GM18907 (cell line): Measurements from ENCODE around the gene ZNF830.
"Not testable (repeated sequence)": the region's sequence is repeated elsewhere in the genome, so short reads cannot be mapped to it uniquely, and the experiment has no call there.

Experiments used
- ATAC-seq: cut with Tn5 transposase; IDR thresholded peaks from one replicate; pipeline ENCODE4 v1.9.1; 2021; ENCODE audit warnings: mild to moderate bottlenecking, moderate library complexity; ENCODE audit not compliant: unreplicated experiment

The ZNF830 gene

GRCh38 chr17:34961093-34961911 lies at the start of gene ZNF830, which contains the start of gene CCT6B:
Gene ZNF830 (plus strand): TSS chr17:34961540. CDS start chr17:34961567, 27 bp downstream.
Gene CCT6B (minus strand): TSS chr17:34961460. CDS start chr17:34961393, 67 bp downstream.
- peak; percentile 89 for ATAC-seq

GRCh38 chr17:34913001-34913400 lies 48.3 kb upstream of the ZNF830 start:
- ATAC-seq, result no peak

DNA sequence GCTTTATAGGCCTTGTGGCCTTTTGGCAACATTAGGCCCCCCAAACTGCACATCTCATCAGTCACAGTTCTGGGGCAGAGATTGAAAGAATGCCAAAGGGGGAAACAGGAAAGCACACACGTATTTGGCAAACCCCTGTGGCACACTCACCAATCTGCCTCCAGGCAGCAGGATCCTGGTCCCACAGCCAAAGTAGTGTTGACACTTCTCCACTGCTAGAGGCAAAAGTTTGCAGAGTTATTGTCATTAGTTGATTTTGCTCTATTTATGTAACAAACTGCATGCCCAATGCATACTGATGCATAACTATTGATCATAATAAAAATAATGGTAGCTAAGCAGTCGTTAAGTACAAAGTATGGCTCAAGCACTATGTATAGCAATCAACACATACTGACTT lies 45.2 kb upstream of the ZNF830 start:
- no peak for ATAC-seq

GRCh38 chr17:34917381-34917780 lies 44.0 kb upstream of the ZNF830 start:
- no peak for ATAC-seq

- ATAC-seq, result no peak
These were observed 40.7 kb upstream of the ZNF830 start for GRCh38 chr17:34920676-34921075.

DNA sequence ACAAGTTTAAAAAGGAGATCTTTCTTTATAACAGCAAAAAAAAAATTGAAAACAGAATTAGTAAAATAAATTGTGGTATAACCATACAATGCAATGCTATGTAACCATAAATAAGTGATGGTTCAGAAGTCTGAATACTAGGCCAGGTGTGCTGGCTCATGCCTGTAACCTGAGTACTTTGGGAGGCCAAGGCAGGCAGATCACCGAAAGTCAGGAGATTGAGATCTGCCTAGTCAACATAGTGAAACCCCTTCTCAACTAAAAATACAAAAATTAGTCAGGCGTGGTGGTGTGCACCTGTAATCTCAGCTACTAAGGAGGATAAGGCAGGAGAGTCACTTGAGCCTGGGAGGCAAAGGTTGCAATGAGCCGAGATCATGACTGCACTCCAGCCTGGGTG lies 34.7 kb upstream of the ZNF830 start:
- ATAC-seq, result no peak

DNA sequence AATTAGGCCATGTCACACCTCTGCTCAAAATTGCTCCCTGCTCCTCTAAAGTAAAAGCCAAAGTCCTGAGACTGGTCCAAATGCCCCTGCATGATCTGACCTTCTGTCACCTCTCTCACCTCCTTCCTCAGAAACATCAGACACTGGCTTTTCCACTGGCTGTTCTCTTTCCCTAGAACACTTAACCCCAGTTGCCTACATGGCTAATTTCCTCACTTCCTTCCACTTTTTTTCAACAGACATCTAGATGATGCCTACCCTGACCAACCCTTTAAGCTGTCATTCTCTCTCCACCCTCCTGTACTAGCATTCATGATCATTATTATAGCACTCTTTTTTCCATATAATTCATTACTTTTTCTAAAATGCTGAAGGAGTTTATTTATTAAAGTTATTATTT lies 31.1 kb upstream of the ZNF830 start:
- no peak for ATAC-seq

DNA sequence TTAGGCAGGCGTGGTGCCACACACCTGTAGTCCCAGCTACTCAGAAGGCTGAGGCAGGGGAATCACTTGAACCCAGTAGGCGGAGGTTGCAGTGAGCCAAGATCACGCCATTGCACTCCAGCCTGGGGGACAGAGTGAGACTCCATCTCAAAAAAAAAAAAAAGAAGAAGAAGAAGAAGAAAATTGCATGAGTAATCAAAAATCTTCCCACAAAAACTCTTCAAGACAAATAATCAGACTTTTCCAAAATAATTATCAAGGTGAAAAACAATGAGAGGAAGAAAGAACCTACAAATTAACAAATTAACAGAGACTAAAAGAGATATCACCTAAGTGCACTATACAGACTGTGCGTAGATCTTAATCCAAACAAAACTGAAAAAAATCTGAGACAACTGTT lies 10.6 kb upstream of the ZNF830 start:
- not testable (repeated sequence) for ATAC-seq

GRCh38 chr17:34958438-34958837 lies 2.9 kb upstream of the ZNF830 start:
- no peak for ATAC-seq

GRCh38 chr17:34974179-34974578 lies 12.8 kb downstream of the ZNF830 start:
- ATAC-seq, result no peak

GRCh38 chr17:34974794-34975785 lies 13.8 kb downstream of the ZNF830 start:
- no peak for ATAC-seq

DNA sequence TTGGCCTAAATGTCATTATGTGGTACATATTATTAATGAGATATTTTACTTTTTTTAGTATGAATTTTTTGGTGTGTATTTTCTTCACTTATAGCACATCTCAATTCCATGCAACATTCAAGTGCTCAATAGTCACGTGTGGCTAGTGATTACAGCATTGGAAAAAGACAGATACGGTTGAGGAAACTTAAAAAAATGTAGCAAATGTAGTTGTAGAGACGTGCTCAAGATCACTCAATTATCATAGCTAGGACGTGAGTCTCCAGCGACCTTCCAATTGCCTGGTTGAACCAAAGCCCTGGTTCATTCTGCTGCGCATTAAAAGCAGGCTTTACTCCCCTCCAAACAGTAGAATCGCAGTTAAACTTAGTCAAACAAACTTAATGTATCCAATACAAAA lies 17.8 kb downstream of the ZNF830 start:
- no peak for ATAC-seq

DNA sequence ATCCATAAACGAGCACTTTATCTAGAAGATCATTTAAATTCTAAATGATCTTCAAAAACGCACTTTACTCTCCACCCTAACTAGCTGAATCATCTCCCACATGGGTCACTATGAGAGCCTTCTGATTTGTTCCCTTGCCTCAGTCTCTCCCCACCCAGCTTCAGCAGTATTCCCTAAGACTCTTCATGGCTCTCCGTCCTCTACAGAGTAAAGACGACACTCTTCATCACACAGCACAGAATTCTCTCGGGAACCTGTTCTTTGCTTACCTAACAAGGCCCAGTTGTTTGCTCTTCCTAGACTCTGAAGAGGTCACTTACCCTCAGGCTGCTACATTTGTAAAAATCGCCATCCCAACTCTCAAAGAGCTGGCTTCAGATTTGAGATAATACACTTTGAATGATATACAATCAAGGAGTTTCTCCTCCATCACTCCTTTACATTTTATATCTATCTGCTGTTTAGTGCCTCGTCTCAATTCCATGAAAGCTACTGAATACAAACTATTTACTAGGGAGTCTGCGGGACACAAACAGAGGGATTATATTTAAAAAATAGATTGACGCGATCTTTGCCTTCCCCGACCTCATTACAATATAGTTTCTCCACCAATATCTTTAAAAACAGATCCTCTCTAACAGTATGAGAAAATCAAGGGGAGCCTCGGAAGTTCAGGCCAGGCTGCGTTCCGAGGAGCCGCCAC lies 18.5 kb downstream of the ZNF830 start:
- no peak for ATAC-seq

DNA sequence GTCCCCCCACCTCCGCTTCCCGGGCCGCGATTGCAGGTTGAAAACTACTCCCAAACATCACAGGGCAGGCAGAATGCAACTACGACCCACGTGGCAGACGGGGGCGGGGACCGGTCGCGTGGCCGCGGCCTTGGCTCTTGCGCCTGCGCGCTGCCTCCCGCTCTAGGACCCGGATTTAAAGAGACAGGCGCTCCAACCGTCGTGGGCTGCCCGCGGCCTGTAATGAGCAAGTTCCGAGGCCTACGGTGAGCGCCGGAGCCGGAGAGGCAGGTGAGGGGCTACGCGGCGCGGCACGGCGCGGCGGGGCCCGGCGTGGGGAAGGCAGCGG lies 19.0 kb downstream of the ZNF830 start, which contains the start of gene LIG3:
Gene LIG3, plus strand, starts transcription at position 160 of the 328 bp plus-strand sequence. CDS start 2,494 bp downstream, outside the sequence.
- ATAC-seq, result peak; percentile 83

DNA sequence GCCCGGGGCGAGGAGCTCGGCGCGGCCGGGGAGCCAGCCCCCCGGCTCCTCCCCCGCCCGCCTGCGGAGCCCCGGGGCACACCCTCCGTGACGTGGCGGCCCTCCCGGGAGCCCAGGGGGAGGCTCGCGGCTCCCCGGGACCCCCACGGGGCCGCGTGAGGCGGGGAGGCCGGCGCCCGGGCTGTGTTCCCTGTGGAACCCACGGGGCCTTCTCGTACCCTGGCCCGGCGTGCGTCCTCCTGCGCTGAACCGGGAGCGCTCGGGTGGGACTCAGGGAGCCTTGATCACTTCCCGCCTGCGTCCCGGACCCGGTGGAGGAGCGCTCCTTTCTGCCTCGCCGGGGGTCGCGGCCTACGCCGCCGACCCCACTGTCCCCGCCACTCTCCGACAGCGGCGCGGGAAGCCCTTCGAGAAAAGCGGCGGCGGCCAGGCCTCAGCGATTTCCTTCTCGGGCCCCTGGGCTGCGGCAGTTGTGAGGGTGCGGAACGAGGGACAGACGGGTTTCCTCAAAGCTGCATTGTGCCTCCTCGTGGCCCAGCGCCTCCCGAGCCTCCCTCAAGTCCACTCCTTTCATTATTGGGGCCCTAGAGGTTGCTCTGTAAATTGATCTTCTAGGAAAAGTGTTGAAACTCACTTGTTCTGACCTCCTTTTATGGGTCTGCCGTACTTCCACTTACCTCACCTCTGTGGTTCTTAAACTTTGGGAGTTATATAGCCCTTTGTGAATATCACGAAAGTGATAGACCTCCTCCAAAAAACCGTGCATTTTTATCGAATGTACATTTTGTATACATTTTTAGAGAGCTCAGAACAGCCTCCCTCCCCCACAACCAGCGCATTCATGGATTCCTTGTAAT lies 19.6 kb downstream of the ZNF830 start:
- peak; percentile 86 for ATAC-seq

DNA sequence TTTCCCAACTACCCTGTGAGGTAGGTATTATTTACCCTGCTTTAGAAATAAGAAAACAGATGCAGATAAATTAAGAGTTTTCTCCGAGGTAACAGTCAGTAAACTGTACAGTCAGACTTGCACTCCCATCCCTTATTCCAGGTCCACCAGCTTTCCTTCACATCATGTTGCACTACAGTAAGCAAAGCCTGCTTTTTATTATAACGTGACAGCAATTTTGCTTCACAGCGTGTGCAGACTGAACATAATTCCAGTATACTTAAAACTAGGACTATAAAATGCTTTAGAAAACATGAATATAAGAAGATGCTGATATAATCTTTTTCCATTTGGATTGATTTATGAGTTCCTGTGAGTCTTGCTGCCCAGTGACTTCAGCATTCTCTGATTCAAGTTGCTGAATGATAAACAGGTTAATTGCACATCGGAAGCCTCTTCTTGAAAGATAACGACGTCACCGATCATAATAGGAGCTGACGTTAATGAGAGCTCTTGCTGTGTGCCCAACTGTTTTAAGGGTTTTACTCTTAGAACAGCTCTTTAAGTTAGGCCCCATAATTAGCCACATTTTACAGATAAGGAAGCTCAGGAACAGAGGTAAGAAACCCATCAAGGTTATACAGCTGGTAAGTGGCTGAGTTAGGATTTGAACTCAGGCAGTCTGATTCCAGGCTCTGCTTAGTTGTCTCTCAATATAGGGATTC lies 20.4 kb downstream of the ZNF830 start:
- ATAC-seq, result no peak

DNA sequence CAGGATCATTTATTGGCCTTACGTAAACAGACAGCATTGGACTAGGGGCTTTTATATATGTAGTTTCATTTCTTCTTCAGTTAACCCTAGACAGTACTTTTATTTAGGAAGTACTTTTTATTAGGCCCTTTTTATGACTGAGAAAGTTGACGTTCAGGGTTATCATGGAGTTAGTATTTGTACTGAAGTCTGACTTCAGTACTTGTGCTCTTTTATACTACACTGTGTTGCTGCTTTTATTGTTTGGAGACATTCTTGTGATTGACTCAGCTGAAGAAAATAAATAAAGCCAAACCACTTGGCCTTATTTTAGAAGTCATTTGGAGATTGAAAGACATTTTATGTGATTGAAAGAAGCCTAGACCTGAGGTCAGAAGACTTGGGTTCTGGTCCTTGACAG lies 25.9 kb downstream of the ZNF830 start:
- no peak for ATAC-seq

DNA sequence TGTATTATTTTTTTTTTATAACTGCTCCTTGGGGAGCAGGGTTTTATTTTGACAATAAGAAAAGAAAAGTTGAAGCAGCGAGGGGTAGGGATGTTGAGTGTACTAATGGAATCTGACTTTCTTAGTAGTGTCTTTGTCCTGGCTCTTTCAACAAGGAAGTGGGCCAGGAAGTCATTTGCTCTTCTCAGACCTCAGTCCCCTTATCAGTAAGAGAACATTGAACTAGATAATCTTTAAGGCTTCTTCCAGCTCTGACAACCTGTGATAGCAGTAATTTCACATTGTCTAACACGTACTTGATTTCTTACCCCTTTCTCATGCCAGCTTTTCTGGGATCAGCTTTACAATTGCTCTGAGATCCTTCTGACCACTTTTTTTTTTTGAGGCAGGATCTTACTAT lies 27.3 kb downstream of the ZNF830 start:
- ATAC-seq, result no peak

- ATAC-seq, result no peak
These were observed 28.1 kb downstream of the ZNF830 start for GRCh38 chr17:34989473-34989872.
